GM18870 (cell line): Measurements from ENCODE around the gene FLRT3.

Source experiments
- ATAC-seq: cut with Tn5 transposase; IDR thresholded peaks from one replicate; pipeline ENCODE4 v1.9.1; 2021; ENCODE audit warnings: moderate library complexity; ENCODE audit not compliant: unreplicated experiment

FLRT3 gene

DNA sequence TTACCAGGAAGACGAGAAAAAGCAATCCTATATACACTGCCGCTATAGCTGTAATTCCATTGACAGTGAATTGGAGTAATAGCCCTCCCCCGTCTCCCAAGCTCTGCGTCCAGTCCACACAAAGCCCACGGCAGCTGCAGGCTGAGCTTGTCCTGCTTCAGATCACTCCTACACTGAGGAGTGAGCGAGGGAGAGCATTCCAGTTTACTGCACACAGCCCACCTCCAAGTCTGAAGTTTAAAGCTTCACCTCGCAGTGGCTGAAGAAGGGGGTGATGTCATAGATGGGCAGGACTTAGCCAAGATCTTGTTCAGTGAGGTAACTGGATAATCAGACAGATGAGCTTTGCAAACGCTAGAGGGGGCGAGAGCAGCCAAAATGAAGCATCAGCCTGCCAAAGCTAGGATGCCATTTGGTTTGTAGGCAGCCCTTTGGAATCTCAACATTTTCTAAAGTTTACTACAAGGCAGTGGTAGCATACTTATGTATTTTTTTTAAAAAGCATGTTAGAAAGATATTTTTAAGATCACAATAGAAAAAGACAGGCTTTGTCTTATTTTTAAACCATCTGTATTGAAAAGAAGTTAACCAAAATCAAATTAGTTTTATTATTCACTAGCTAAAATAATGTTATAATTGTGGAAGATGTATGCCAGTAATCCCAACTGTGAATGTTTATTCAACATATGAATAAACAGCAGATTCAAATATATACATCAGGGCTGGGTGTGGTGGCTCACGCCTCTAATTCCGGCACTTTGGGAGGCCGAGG, at the start of gene FLRT3:
Gene FLRT3, minus strand, starts transcription at position 213 of the 772 bp plus-strand sequence. CDS start 10,106 bp downstream, outside the sequence.
- ATAC-seq, result peak; percentile 98

- ATAC-seq, result no peak
These were observed 49.3 kb upstream of the FLRT3 start for GRCh38 chr20:14386726-14387125.

DNA sequence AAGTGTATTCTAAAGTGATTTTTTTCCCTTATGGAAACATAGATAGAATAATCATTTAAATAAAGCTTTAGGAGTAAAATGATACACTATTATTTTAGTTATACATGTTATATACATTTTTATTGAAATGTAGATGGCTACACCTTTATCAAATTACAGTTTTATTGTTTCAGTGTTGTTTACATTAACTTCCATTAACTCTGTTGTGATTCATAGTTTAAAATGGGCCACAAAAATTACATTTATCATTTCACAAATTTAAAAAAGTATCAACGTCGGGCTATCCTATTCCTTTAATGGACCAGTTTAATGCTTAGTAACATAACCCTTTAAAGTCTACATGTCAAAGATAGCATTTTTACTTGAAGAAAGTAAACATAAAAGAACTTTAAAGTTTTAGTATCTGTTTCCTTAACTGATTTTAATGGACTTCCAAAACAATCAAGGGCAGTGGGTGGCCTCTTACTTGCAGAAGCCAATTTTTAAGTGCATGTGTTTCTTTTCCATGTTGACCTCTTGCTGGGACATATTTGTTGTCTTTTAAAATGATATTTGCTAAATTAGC, 47.8 kb upstream of the FLRT3 start:
- ATAC-seq, result no peak

DNA sequence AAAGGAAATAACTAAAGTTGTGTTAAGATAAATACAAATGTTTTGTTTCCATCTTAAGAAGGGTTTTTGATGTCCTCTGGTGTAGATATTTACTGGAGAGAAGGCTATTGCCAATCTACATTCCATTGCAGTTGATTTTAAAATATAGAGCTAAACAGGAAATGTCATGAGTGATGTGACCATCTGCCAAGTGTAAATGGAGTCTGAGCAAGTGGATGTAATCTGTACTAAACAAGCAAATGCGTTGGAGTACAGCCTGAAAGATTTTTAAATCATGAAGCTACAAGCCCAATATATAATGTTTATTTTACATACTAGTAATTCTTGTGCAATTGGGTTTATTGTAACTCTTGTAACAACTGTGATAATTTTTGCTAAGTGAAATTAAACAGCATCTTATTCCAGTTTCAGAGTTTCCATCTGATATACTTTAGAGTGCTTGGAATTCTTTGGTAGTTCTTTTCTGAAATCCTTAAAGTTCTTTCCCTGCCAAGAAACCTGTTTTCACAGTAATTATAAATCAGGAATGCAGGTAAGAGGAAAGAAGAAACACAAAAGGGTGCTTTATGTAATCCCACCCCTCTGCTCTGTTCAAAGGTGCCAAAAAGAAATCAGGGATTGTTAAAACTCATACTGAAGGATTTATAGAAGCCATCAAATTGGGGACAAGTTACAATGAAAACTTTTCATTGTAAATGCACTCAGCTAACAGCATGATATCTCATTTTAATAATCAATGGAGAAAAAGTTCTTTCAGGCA, 47.2 kb upstream of the FLRT3 start:
- no peak for ATAC-seq

DNA sequence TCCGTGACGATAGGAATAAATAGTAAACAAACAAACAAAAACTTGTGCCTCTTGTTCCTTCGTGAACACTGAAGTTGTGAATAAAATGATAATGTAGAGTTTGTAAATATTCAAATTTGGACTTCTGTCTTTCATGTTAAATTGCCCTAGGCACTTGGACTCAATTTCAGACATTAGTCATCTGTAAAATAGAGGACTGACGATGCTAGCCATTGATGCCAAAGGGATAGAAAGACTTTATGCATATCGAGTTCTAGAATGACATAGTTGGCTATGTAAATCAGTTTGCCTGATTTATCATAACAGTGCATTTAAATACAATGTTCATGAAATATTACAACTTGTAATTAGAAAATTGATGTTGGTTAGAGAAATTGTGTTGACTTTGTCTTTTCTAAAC, 45.9 kb upstream of the FLRT3 start:
- no peak for ATAC-seq

- no peak for ATAC-seq
These were observed 40.9 kb upstream of the FLRT3 start for GRCh38 chr20:14378326-14378725.

- no peak for ATAC-seq
These were observed 38.1 kb upstream of the FLRT3 start for GRCh38 chr20:14375416-14375985.

- ATAC-seq, result no peak
These were observed 36.8 kb upstream of the FLRT3 start for GRCh38 chr20:14374196-14374595.

- no peak for ATAC-seq
These were observed 24.3 kb upstream of the FLRT3 start for GRCh38 chr20:14361509-14362345.

DNA sequence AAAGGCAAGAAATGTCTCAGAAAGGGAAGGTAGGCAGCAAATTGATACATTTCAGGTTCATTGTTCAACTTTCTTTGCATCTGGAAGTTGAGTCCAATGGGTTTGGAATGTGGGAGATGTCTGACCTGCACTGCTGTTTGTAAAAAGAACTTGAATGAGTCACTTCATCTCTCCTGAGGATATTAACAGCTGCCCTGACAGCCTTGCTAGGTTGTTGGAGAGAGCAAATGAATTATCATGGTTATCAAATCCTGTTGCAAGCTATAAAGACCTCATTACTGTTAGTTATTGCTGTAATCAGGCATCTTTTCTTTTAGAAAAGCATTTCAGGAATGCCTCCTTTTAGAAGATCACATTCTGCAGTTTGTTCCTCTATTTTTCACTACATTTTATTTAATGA, 23.0 kb upstream of the FLRT3 start:
- ATAC-seq, result no peak

DNA sequence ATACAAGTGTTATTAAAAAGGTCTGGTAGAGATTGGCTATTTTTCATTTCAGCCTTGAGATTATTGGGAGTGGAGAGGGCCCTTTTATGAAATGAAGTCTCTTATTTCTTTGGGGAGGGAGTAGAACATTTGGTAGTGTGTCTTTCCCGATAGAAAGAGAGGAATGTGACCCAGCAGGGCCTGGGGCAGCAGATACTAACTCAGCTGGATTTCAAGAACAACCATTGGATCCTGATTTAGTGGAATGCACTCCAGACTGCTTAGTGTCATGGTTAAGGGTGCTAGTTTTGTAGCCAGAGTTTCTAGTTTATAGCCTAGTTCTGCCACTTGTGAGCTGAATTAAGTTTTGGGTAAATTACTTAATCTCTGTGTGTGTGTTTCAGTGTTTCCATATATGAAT, 18.4 kb upstream of the FLRT3 start:
- ATAC-seq, result no peak

GRCh38 chr20:14344746-14345145, 7.3 kb upstream of the FLRT3 start:
- ATAC-seq, result no peak

DNA sequence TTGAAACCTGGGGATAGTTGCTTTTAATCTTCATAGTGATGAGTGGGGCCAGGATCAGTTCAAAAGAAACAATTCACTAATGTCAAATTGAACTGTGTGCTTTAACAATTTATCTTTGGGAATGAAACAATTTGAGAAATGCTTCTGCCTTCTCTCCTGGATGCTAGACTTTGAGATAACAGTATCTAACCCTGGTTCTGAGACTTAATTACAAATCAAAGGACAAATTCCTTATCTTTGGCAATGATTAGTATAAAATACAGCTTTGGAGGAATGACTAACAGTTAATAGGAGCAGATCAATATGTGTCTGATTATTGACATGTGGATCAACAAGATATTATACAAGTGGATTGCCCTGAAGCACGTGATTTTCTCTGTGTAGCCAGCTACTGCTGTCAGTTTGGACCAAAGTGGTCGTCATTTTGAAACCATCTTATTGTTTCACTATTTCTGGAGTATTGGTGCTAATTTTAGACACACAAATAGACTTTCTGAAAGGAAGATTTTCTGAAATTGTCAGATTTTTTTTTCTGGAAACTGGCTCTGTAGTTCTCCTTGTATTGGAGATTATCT, 6.2 kb upstream of the FLRT3 start:
- ATAC-seq, result no peak

- ATAC-seq, result no peak
These were observed 5.5 kb upstream of the FLRT3 start for GRCh38 chr20:14342918-14343317.

DNA sequence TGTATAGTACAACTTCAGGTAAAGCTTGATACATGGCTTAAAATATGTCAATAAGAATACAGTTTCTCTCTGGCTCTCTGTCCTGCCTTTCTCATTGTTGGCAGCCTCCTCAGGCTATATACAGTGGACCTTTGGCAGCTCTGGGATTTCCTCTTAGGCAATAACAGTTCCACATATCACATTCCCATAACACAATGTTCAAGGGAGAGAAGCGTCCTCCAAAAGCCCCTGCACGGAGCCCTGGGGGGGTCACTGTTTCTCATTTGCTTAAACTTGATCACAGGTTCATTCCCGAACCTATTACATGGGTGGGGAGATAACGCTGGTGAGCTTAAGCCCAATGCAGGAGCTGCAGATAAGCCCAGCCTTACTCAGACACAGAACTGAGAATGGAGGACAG, 4.4 kb upstream of the FLRT3 start:
- ATAC-seq, result no peak

- ATAC-seq, result no peak
These were observed 726 bp downstream of the FLRT3 start for GRCh38 chr20:14336686-14337085.

DNA sequence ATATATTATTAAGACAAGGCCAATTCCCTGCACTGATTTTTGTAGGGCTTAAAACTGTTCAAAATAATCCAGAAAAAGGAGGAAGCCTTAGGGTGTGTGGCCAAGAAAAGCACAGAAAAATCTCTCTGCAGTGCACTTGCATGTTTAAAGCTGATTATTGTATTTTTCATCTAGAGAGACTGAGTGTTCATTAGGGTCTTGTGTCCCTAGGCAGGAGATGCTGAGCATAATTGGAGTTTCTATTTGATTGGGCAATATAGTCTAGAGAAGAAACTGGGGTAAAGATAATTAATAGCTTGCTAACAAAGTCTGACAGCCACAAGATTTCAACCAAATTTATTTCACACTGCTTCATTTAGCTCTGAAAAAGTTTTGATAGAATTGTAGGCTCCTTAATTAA, 2.4 kb downstream of the FLRT3 start:
- no peak for ATAC-seq

GRCh38 chr20:14334306-14334930, 3.0 kb downstream of the FLRT3 start:
- ATAC-seq, result no peak

- ATAC-seq, result no peak
These were observed 3.7 kb downstream of the FLRT3 start for GRCh38 chr20:14333721-14334120.

DNA sequence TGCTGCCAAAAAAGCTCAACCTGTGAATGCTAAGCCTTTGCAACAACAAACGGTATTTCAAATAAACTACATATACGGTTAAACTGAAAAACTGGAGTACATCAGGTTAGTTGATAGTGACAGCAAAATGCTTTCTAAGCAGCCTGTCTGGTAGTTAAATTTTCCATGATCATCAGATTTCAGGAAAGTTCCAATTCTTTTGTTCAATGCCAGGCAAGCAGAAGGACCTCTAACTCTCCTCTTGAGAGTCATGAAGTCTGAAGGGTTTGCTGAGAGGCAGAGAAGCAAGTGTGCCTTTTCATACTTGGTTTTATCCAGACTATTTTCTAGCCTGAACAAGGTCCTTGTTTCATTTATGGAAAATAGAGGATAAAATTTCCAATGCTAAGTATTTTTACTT, 4.5 kb downstream of the FLRT3 start:
- ATAC-seq, result no peak
